Measurements from ENCODE around the gene RBM38.

DNA sequence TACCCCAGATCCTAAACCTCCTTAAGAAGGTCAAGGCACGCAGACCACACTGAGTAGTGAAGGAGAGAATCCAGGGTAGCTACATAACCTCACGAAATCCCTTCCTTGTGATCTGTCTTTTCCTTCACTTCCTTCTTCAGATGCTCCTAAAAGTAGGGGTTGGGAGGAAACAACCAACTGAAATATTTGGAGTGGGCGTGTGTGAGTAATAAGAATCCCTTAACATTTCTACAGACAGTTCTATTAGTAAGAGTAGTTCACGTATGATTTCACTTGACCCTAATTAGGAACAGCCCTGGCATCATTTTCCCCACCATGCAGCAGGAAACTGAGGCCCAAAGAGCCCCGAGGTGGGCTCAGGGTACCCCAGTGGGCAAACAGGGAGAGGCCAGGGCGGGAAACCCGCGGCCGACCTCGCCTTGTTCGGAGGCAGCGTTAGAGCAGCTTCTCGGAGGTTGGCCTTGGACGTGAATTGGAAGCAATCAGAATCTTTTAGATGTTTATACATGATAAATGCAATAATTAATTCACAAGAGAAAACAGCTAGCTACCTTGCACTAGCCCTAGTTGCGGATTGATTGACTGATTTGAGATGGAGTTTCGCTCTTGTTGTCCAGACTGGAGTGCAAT is 41.0 kb upstream of the RBM38 start:
- TF ChIP-seq, protein P1, sequence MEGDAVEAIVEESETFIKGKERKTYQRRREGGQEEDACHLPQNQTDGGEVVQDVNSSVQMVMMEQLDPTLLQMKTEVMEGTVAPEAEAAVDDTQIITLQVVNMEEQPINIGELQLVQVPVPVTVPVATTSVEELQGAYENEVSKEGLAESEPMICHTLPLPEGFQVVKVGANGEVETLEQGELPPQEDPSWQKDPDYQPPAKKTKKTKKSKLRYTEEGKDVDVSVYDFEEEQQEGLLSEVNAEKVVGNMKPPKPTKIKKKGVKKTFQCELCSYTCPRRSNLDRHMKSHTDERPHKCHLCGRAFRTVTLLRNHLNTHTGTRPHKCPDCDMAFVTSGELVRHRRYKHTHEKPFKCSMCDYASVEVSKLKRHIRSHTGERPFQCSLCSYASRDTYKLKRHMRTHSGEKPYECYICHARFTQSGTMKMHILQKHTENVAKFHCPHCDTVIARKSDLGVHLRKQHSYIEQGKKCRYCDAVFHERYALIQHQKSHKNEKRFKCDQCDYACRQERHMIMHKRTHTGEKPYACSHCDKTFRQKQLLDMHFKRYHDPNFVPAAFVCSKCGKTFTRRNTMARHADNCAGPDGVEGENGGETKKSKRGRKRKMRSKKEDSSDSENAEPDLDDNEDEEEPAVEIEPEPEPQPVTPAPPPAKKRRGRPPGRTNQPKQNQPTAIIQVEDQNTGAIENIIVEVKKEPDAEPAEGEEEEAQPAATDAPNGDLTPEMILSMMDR (IDR thresholded peaks at IDR 0.05), result no peak
- no peak for TF ChIP-seq POLR2A (IDR thresholded peaks at IDR 0.05)
